Measurements from ENCODE around the gene CACNA1B. TPM values are rescaled to one million over a fixed set of nuclear protein-coding genes. Genes with fewer than 3 reads are reported as not detected.

Gene CACNA1B
- total and polyA plus RNA-seq, 2 of the 4 experiments (the other 2 are of a cell fraction) = 0.02 TPM; not detected in 1

DNA sequence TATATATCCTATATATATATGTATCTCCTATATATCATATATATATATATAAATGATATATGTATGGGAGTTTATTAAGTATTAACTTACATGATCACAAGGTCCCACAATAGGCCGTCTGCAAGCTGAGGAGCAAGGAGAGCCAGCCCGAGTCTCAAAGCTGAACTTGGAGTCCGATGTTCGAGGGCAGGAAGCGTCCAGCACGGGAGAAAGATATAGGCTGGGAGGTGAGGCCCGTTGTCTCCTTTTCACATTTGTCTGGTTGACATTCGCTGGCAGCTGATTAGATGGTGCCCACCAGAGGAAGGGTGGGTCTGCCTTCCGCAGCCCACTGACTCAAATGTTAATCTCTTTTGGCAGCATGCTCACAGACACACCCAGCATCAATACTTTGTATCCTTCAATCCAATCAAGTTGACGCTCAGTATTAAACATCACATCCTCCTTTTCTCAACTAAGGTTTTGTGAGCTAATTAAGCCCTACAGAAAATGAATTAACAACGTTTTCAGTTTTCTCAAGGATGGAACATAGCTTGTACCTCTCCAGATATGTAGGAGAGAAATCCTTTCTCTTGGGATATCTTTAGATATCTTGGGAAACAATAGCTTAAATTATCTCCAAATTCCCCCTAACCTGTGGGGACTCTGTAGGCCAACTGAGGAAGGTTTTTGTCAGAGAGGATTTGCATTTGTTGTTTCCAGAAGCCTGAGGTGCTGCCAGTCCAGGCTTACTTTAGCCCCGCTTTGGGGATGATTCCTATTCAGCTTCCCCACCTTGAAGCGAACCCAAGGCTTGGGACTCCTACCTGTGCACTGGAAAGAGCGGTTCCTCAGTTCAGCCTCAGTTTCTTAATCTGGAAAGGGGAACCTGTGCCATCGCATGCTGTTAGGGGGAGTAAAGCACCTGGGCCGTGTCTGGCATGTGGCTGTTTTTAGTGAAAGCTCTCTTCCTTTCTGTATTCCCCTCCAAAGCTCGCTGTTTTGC is 163.2 kb downstream of the CACNA1B start:
- Histone ChIP-seq H3K9me3 (ENCODE audit: control insufficient read depth, insufficient read depth, low read length) (peaks cover 33% of the 10 kb centered on the region), H2AK9ac (replicated peaks; ENCODE audit: low read depth, low read length, poor library complexity) (no peak overlapping the region), H3K9ac (ENCODE audit: low read depth, low read length) (no peak overlapping the region), H2AFZ (replicated peaks; ENCODE audit: low read length, poor library complexity) (no peak overlapping the region), H2BK120ac (ENCODE audit: low read depth, low read length) (no peak overlapping the region), H3K79me1 (ENCODE audit: low read depth in 1 of 2, low read length in 2 of 2) (no peaks in the 10 kb centered on the region), H3K27me3 (ENCODE audit: control insufficient read depth, insufficient read depth, low read length) (no peaks in the 10 kb centered on the region), H2AK5ac (ENCODE audit: low read depth, low read length) (no peak overlapping the region), H4K8ac (ENCODE audit: low read depth in 2 of 2, low read length in 2 of 2) (no peak overlapping the region), H3K4ac (ENCODE audit: low read depth, low read length) (no peak overlapping the region), H3K27ac (ENCODE audit: insufficient read depth, low read length) (no peak overlapping the region), H3K9me1 (ENCODE audit: insufficient read depth, low read length) (no peaks in the 10 kb centered on the region), H3K4me2 (ENCODE audit: low read depth, low read length) (no peak overlapping the region), H2BK20ac (ENCODE audit: low read depth, low read length) (no peak overlapping the region), H4K20me1 (ENCODE audit: insufficient read depth, low read length) (no peaks in the 10 kb centered on the region), H3K36me3 (ENCODE audit: control insufficient read depth, insufficient read depth, low read length) (no peaks in the 10 kb centered on the region), H3K4me1 (ENCODE audit: control insufficient read depth, insufficient read depth, low read length) (no peaks in the 10 kb centered on the region), H4K91ac (ENCODE audit: insufficient read depth, low read depth, low read length) (no peak overlapping the region), H3K23ac (ENCODE audit: low read depth, low read length) (no peak overlapping the region), H3K4me3 (ENCODE audit: insufficient read depth, low read depth, low read length) (no peak overlapping the region), H2BK15ac (ENCODE audit: low read depth, low read length) (no peak overlapping the region), H3K18ac (ENCODE audit: low read depth, low read length) (no peak overlapping the region), H3K14ac (replicated peaks; ENCODE audit: low read depth, low read length) (no peak overlapping the region), H3K56ac (ENCODE audit: extremely low read depth, insufficient read depth, low read length) (no peak overlapping the region), H2BK5ac (ENCODE audit: low read depth, low read length, poor library complexity, severe bottlenecking) (no peak overlapping the region), H4K5ac (ENCODE audit: low read depth, low read length) (no peak overlapping the region)
- DNase-seq = no peak
- ChIA-PET POLR2A (ENCODE audit: unreplicated experiment) (no interaction called here), CTCF (no interaction called here)
- BruUV-seq (replicated peaks) = no TSS peak
- intact Hi-C loops (cut with micrococcal nuclease) = no loop called here
- no peak for TF ChIP-seq SMC3 (IDR thresholded peaks at IDR 0.05; ENCODE audit: low read depth, low read length)
- no peak for TF ChIP-seq CEBPB (IDR thresholded peaks at IDR 0.05; ENCODE audit: low read depth, low read length)
- no peak for TF ChIP-seq NFE2L2 (IDR thresholded peaks at IDR 0.05; ENCODE audit: low read depth, low read length)
- TF ChIP-seq FOS (IDR thresholded peaks at IDR 0.05; ENCODE audit: low read depth, low read length) = no peak
- TF ChIP-seq RCOR1 (IDR thresholded peaks at IDR 0.05; ENCODE audit: insufficient replicate concordance, low read length) = no peak
- TF ChIP-seq, protein P1, sequence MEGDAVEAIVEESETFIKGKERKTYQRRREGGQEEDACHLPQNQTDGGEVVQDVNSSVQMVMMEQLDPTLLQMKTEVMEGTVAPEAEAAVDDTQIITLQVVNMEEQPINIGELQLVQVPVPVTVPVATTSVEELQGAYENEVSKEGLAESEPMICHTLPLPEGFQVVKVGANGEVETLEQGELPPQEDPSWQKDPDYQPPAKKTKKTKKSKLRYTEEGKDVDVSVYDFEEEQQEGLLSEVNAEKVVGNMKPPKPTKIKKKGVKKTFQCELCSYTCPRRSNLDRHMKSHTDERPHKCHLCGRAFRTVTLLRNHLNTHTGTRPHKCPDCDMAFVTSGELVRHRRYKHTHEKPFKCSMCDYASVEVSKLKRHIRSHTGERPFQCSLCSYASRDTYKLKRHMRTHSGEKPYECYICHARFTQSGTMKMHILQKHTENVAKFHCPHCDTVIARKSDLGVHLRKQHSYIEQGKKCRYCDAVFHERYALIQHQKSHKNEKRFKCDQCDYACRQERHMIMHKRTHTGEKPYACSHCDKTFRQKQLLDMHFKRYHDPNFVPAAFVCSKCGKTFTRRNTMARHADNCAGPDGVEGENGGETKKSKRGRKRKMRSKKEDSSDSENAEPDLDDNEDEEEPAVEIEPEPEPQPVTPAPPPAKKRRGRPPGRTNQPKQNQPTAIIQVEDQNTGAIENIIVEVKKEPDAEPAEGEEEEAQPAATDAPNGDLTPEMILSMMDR (conservative IDR thresholded peaks at IDR 0.05; ENCODE audit: low read depth, low read length) = no peak
- no peak for TF ChIP-seq CHD1 (IDR thresholded peaks at IDR 0.05; ENCODE audit: low read depth, low read length)
- no peak for TF ChIP-seq BHLHE40 (IDR thresholded peaks at IDR 0.05; ENCODE audit: low read depth, low read length)
- no peak for TF ChIP-seq MAZ (IDR thresholded peaks at IDR 0.05; ENCODE audit: borderline replicate concordance, low read depth, low read length)
- TF ChIP-seq, protein P2, sequence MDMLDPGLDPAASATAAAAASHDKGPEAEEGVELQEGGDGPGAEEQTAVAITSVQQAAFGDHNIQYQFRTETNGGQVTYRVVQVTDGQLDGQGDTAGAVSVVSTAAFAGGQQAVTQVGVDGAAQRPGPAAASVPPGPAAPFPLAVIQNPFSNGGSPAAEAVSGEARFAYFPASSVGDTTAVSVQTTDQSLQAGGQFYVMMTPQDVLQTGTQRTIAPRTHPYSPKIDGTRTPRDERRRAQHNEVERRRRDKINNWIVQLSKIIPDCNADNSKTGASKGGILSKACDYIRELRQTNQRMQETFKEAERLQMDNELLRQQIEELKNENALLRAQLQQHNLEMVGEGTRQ (IDR thresholded peaks at IDR 0.05; ENCODE audit: low read depth, low read length) = no peak
- TF ChIP-seq MXI1 (IDR thresholded peaks at IDR 0.05; ENCODE audit: borderline replicate concordance, low read depth, low read length) = no peak
- TF ChIP-seq RAD21 (IDR thresholded peaks at IDR 0.05; ENCODE audit: low read length) = no peak
- TF ChIP-seq POLR2A (IDR thresholded peaks at IDR 0.05; ENCODE audit: low read depth, low read length) = no peak
- TF ChIP-seq RFX5 (IDR thresholded peaks at IDR 0.05; ENCODE audit: low read depth, low read length) = no peak
- TF ChIP-seq, protein P3, sequence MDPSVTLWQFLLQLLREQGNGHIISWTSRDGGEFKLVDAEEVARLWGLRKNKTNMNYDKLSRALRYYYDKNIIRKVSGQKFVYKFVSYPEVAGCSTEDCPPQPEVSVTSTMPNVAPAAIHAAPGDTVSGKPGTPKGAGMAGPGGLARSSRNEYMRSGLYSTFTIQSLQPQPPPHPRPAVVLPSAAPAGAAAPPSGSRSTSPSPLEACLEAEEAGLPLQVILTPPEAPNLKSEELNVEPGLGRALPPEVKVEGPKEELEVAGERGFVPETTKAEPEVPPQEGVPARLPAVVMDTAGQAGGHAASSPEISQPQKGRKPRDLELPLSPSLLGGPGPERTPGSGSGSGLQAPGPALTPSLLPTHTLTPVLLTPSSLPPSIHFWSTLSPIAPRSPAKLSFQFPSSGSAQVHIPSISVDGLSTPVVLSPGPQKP (IDR thresholded peaks at IDR 0.05; ENCODE audit: borderline replicate concordance, low read depth, low read length) = no peak
- dilution Hi-C loops (cut with HindIII; ENCODE audit: low sequenced_read_pairs, unreplicated experiment) = no loop called here
- in situ Hi-C loops (cut with MboI; ENCODE audit: low sequenced_read_pairs) = no loop called here
- WGBS, 2 experiments (ENCODE audit: extremely low coverage in 2 of 2, insufficient read length in 1 of 2) = no CpG with 5 or more reads among the region's 17 CpGs
- no peak for ATAC-seq (ENCODE audit: low read depth)

Measured in IMR-90 (cell line).